MM.1S (cell line): ENCODE data around the gene YY1AP1.
"Not testable (repeated sequence)": the region's sequence is repeated elsewhere in the genome, so short reads cannot be mapped to it uniquely, and the experiment has no call there.

Source experiments
- DNase-seq: peaks from one replicate; pipeline ENCODE4 v3.0.0-alpha.2; 2015
- H2AFZ ChIP-seq: fragments of 300-600 bp; sonication (generic); 2 replicates; pipeline ENCODE4 v1.6.0; 2016; ENCODE audit warnings: antibody characterized with exemption, low read length
- H3F3A ChIP-seq: fragments of 300-600 bp; sonication (generic); 2 replicates; pipeline ENCODE4 v1.6.1; 2016; ENCODE audit warnings: mild to moderate bottlenecking, antibody characterized with exemption, low read length, moderate library complexity, mixed read lengths; ENCODE audit not compliant: insufficient read depth
- H3K27ac ChIP-seq: fragments of 300-600 bp; sonication (generic); 2 replicates; pipeline ENCODE4 v1.5.1; 2016; ENCODE audit warnings: mild to moderate bottlenecking, low read length
- H3K27me3 ChIP-seq: fragments of 300-600 bp; sonication (generic); replicated peaks from 2 replicates; pipeline ENCODE4 v1.6.0; 2016; ENCODE audit warnings: low read length; ENCODE audit not compliant: insufficient read depth
- H3K36me3 ChIP-seq: fragments of 300-600 bp; sonication (generic); replicated peaks from 2 replicates; pipeline ENCODE4 v1.6.1; 2016; ENCODE audit warnings: mild to moderate bottlenecking, low read length, mixed read lengths; ENCODE audit not compliant: insufficient read depth
- H3K4me1 ChIP-seq: fragments of 300-600 bp; sonication (generic); 2 replicates; pipeline ENCODE4 v1.6.1; 2016; ENCODE audit warnings: low read length, mixed read lengths
- H3K4me2 ChIP-seq: fragments of 300-600 bp; sonication (generic); 2 replicates; pipeline ENCODE4 v1.6.0; 2016; ENCODE audit warnings: low read depth, low read length
- H3K4me3 ChIP-seq: fragments of 300-600 bp; sonication (generic); 2 replicates; pipeline ENCODE4 v1.5.1; 2016; ENCODE audit warnings: low read length, mixed read lengths
- H3K79me2 ChIP-seq: fragments of 300-600 bp; sonication (generic); 2 replicates; pipeline ENCODE4 v1.6.1; 2016; ENCODE audit warnings: mixed run types, low read length, mixed read lengths
- H3K9ac ChIP-seq: fragments of 300-600 bp; sonication (generic); 2 replicates; pipeline ENCODE4 v1.6.1; 2016; ENCODE audit warnings: low read length, mixed read lengths
- H3K9me2 ChIP-seq: fragments of 300-600 bp; sonication (generic); replicated peaks from 2 replicates; pipeline ENCODE4 v1.6.1; 2016; ENCODE audit warnings: mild to moderate bottlenecking, low read length, mixed read lengths; ENCODE audit not compliant: insufficient read depth
- H3K9me3 ChIP-seq: fragments of 300-600 bp; sonication (generic); replicated peaks from 2 replicates; pipeline ENCODE4 v1.6.1; 2016; ENCODE audit warnings: mild to moderate bottlenecking, low read length, mixed read lengths; ENCODE audit not compliant: insufficient read depth
- H4K20me1 ChIP-seq: fragments of 300-600 bp; sonication (generic); 2 replicates; pipeline ENCODE4 v1.6.1; 2016; ENCODE audit warnings: mild to moderate bottlenecking, low read length, moderate library complexity, mixed read lengths; ENCODE audit not compliant: insufficient read depth
- EZH2 ChIP-seq: fragments of 300-600 bp; sonication (generic); optimal IDR thresholded peaks from 2 replicates; pipeline ENCODE3; 2017; ENCODE audit warnings: low read depth, mild to moderate bottlenecking, antibody characterized with exemption, low read length, mixed read lengths
- EZH2phosphoT487 ChIP-seq: fragments of 300-600 bp; sonication (generic); IDR thresholded peaks from 2 replicates; pipeline ENCODE4 v1.6.1; 2018; ENCODE audit warnings: antibody characterized with exemption, low read length
- TF ChIP-seq, protein P1 (sequence below): fragments of 300-600 bp; sonication (generic); IDR thresholded peaks from 2 replicates; pipeline ENCODE4 v1.5.1; 2016; ENCODE audit warnings: antibody characterized with exemption, low read length, mixed read lengths

YY1AP1 gene

DNA sequence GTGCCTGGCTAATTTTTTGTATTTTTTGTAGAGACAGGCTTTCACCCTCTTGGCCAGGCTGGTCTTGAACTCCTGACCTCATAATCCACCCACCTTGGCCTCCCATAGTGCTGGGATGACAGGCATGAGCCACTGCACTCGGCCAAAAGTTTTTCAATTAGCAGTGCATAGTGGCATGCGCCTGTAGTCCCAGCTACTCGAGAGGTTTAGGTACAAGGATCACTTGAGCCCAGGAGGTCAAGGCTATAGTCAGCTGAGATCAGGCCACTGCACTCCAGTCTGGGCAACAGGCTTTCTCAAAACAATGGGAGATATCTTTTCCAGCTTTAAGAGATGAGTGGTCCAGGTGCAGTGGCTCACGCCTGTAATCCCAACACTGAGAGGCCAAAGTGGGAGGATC lies 31.1 kb upstream of the YY1AP1 start:
- Histone ChIP-seq H2AFZ (no peak overlapping the region), H3K4me3 (no peak overlapping the region), H3K9me2 (no peaks in the 10 kb centered on the region), H3K79me2 (peaks cover 85% of the 10 kb centered on the region), H3K4me1 (peaks cover 16% of the 10 kb centered on the region), H4K20me1 (0 out of 2 replicates have a peak, but pooled peaks cover 7% of the 10 kb centered on the region), H3K36me3 (peaks cover 3% of the 10 kb centered on the region; the same call in 1 of the 2 replicates), H3K9ac (no peak overlapping the region), H3K4me2 (no peak overlapping the region), H3K9me3 (no peaks in the 10 kb centered on the region), H3K27me3 (no peaks in the 10 kb centered on the region), H3K27ac (no peak overlapping the region), H3F3A (peaks cover 28% of the 10 kb centered on the region)
- TF ChIP-seq EZH2 (no peak), EZH2phosphoT487 (no peak)
- TF ChIP-seq, protein P1, sequence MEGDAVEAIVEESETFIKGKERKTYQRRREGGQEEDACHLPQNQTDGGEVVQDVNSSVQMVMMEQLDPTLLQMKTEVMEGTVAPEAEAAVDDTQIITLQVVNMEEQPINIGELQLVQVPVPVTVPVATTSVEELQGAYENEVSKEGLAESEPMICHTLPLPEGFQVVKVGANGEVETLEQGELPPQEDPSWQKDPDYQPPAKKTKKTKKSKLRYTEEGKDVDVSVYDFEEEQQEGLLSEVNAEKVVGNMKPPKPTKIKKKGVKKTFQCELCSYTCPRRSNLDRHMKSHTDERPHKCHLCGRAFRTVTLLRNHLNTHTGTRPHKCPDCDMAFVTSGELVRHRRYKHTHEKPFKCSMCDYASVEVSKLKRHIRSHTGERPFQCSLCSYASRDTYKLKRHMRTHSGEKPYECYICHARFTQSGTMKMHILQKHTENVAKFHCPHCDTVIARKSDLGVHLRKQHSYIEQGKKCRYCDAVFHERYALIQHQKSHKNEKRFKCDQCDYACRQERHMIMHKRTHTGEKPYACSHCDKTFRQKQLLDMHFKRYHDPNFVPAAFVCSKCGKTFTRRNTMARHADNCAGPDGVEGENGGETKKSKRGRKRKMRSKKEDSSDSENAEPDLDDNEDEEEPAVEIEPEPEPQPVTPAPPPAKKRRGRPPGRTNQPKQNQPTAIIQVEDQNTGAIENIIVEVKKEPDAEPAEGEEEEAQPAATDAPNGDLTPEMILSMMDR = no peak
- no peak for DNase-seq

DNA sequence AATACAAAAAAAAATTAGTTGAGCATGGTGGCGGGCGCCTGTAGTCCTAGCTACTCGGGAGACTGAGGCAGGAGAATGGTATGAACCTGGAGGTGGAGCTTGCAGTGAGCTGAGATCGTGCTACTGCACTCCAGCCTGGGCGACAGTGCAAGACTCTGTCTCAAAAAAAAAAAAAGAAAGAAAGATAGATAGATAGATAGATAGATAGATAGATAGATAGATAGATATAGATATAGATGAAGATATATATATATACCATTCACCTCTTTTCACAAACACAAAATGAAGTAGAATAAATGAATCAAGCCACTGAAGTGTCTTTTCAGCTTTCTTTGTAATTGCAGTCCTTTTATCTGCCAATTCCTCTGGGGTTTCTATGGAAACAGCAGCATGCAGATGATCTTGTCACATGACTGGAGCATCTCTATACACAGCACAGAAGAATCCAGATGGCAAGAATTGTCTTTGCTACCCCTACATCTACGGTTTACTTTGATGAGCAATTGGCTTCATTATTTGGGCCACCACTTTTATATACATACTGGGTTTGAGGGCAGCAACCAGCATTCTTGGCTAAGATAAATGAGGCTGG lies 30.0 kb upstream of the YY1AP1 start:
- peaks cover 91% of the 10 kb centered on the region for H3K79me2 ChIP-seq

DNA sequence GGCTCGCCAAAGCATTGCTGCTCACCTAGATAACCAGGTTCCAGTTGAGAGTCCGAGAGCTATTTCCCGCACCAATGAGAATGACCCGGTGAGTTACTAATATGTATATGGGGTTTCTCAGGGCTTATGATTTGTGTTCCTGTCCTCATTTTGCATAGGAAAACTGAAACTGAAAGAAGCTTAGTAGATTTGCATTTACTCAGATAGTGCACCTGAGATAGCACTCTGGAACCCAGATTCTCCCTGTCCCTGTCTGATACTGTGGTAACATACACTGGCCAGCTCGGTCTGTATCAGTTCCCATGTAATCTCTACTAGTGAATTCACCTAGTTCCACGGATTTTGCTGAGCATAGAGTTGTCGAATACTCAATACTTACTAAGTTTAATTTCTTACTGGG lies 28.5 kb upstream of the YY1AP1 start:
- peak overlapping the region; percentile 9; the same call in 1 of the 2 replicates for H3K9ac ChIP-seq
- TF ChIP-seq EZH2 (no peak), EZH2phosphoT487 (no peak)
- TF ChIP-seq, protein P1 = no peak
- H3K4me3 ChIP-seq = peak overlapping the region; percentile 36
- H3K36me3 ChIP-seq = 0 out of 2 replicates have a peak, but pooled peaks cover 12% of the 10 kb centered on the region
- H2AFZ ChIP-seq = 0 out of 2 replicates have a peak overlapping the region, but pooled peaks have one; percentile 1
- H3K4me2 ChIP-seq = peak overlapping the region; percentile 67
- 0 out of 2 replicates have a peak, but pooled peaks cover 7% of the 10 kb centered on the region for H4K20me1 ChIP-seq
- peaks cover 90% of the 10 kb centered on the region for H3K79me2 ChIP-seq
- H3K4me1 ChIP-seq = peaks cover 16% of the 10 kb centered on the region
- peak overlapping the region; percentile 61; the same call in 1 of the 2 replicates for H3K27ac ChIP-seq
- H3F3A ChIP-seq = peaks cover 28% of the 10 kb centered on the region
- DNase-seq = peak; percentile 96
- H3K9me2 ChIP-seq = no peaks in the 10 kb centered on the region
- no peaks in the 10 kb centered on the region for H3K27me3 ChIP-seq
- H3K9me3 ChIP-seq = no peaks in the 10 kb centered on the region

More for the DNA sequence above, 30.0 kb upstream of the YY1AP1 start:
- not testable (repeated sequence) for H2AFZ ChIP-seq, H4K20me1 ChIP-seq, H3K27me3 ChIP-seq, H3K9ac ChIP-seq, H3K27ac ChIP-seq, H3K9me2 ChIP-seq, H3K36me3 ChIP-seq, H3K4me2 ChIP-seq, H3K9me3 ChIP-seq, DNase-seq, H3K4me3 ChIP-seq
- peaks cover 31% of the 10 kb centered on the region for H3F3A ChIP-seq
- H3K4me1 ChIP-seq = peaks cover 16% of the 10 kb centered on the region

DNA sequence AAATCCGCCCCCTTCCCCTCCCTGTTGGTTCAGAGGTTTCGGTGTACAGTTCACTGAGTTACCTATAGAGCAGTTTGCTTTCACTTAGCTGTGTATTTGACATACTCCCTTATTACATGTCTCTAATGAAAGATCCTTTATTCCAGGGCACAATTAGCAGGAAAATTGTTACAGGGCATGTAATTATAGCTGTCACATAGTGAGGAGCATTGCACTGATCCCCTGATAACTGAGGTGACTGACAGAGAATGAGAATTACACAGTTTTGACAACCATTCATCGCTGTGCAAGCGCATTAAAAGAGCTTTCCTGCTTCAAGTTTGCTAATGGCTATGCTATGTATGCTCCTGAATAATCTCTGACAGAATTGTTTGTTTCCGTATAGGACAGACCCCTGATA lies 27.2 kb upstream of the YY1AP1 start:
- Histone ChIP-seq H3K9me2 (no peaks in the 10 kb centered on the region), H3K36me3 (0 out of 2 replicates have a peak, but pooled peaks cover 13% of the 10 kb centered on the region), H3K4me3 (no peak overlapping the region), H3K79me2 (peaks cover 82% of the 10 kb centered on the region), H3K4me1 (peaks cover 16% of the 10 kb centered on the region), H4K20me1 (0 out of 2 replicates have a peak, but pooled peaks cover 4% of the 10 kb centered on the region), H3K27ac (no peak overlapping the region; the same call in 1 of the 2 replicates), H3F3A (peaks cover 28% of the 10 kb centered on the region), H3K9ac (no peak overlapping the region), H3K9me3 (no peaks in the 10 kb centered on the region), H2AFZ (no peak overlapping the region), H3K27me3 (no peaks in the 10 kb centered on the region), H3K4me2 (no peak overlapping the region)
- no peak for TF ChIP-seq EZH2
- TF ChIP-seq, protein P1 = no peak
- TF ChIP-seq EZH2phosphoT487 = no peak
- DNase-seq = peak; percentile 44

DNA sequence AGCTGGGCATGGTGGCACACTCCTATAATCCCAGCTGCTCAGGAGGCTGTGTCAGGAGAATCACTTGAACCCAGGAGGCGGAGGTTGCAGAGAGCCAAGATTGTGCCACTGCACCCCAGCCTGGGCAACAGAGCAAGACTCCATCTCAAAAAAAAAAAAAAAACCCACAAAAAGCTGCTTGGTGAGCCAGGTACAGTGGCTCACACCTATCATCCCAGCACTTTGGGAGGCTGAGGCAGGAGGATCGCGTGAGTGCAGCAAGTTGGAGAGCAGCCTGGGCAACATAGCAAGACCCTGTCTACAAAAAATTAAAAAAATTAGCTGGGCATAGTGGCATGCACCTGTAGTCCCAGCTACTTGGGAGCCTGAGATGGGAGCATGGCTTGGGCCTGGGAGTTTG lies 26.5 kb upstream of the YY1AP1 start:
- not testable (repeated sequence) for H3K4me2 ChIP-seq, H3K9ac ChIP-seq, DNase-seq, H3K27me3 ChIP-seq, H3K9me2 ChIP-seq, H3K27ac ChIP-seq, H4K20me1 ChIP-seq, H3K4me3 ChIP-seq, H3K9me3 ChIP-seq, H2AFZ ChIP-seq
- Histone ChIP-seq H3K36me3 (0 out of 2 replicates have a peak, but pooled peaks cover 13% of the 10 kb centered on the region), H3K4me1 (peaks cover 16% of the 10 kb centered on the region), H3F3A (peaks cover 28% of the 10 kb centered on the region), H3K79me2 (peaks cover 80% of the 10 kb centered on the region)
